GM19328 (cell line): ENCODE results near the gene CHST7.
"Not testable (repeated sequence)": the region's sequence is repeated elsewhere in the genome, so short reads cannot be mapped to it uniquely, and the experiment has no call there.

Experiments
- ATAC-seq: cut with Tn5 transposase; IDR thresholded peaks from one replicate; pipeline ENCODE4 v1.9.1; 2021; ENCODE audit warnings: mild to moderate bottlenecking, moderate library complexity; ENCODE audit not compliant: unreplicated experiment

CHST7 gene, protein sequence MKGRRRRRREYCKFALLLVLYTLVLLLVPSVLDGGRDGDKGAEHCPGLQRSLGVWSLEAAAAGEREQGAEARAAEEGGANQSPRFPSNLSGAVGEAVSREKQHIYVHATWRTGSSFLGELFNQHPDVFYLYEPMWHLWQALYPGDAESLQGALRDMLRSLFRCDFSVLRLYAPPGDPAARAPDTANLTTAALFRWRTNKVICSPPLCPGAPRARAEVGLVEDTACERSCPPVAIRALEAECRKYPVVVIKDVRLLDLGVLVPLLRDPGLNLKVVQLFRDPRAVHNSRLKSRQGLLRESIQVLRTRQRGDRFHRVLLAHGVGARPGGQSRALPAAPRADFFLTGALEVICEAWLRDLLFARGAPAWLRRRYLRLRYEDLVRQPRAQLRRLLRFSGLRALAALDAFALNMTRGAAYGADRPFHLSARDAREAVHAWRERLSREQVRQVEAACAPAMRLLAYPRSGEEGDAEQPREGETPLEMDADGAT

DNA sequence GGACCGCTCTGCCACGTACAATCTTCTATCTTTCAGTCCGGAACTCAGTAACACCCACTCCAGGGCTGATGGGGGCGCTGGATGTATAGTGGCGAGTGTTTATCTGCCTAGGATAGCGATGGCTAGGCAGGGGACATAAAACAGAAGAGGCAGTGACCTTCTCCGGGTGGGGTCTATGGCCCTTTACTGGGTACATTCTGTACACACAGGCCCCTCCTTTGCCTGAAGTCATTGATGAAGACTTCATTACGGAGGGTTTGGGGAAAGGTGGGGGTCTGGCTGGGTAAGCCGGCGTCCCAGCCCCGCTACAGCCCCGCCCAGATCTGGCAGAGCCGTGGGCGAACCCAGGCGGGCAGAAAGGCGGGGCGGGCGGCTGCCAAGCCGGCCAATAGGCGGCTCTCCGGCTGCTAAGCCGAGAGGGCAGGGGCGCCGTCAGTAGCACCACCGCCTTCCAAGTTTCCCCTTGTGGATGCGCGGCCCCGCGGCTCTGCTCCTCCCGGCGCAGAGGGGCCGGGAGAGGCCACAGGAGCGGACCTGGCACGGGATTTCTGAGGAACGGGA is at the start of gene CHST7:
CHST7 (plus strand) TSS at position 435 of the 561 bp plus-strand sequence. CDS start 167 bp downstream, outside the sequence.
- ATAC-seq: no peak

DNA sequence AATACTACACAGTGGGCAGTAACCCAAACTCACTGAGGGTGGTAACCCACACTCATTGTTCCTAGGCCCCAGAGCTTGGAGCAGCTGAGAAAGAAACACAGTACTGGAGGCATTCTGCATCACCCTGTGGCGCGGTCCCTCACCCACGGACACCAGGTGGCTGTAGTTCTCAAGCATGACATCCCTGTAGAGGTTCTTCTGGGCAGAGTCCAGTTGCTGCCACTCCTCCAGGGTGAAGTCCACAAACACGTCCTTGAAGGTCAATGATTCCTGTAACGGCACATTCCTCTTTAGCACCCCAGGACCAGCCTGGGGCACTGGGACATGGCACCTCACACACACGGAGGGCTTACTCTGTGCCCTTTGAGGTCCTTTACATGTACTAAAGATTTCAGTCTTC is 44.9 kb upstream of the CHST7 start:
- ATAC-seq: not testable (repeated sequence)

DNA sequence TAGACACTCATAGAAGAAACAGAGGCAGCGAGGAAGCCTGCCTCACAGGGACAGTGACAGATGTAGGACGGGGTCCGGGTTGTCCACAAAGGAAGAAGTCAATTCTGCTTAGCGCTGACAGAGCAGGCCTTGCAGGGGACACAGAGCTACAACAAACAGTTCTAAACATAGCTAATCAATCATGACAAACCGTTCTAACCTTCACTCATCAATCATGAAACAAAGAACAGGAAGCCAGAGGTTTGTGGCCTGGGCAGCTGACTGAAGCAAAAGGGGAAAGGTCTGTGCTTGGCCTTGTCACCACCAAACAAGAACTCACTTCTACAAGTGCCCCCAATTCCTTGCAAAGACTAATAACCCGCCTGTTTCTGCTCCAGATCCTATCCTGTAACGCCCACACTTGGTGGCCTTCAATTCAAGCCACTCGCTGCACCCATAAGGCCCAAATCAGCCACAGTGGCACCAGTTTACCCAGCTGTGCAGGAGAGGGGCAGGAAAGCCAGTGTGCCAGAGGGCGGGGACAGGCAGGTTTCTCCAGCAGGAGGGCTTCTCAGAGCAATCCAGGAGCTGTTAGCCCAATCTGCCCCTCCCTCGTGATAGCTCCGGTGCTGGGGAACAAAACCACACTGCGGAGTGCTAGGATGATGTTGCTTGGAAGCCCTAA is 43.7 kb upstream of the CHST7 start:
- not testable (repeated sequence) for ATAC-seq

DNA sequence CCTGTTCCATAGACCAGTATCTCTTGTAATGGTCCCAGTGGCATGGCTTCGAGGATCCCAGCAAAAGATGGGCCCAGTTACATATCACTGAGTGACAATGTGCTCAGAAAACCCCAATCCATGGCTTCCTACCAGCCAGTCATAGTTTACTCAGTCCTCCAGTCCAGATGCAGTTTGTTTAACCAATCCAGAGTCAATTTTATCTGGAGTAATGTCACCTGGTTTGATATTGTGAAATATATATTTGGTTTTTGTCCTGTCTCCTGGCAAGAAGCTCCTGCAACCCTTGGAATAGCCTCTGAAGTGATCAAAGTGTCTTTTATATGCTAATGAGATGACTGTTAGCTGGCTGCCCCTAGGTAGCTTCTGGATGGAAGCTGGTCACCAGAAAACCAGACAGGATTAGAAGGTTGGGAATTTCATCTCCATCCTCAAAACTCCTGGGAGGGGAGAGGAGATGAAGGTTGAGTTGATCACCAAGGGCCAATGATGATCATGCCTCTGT is 43.1 kb upstream of the CHST7 start:
- ATAC-seq: not testable (repeated sequence)

DNA sequence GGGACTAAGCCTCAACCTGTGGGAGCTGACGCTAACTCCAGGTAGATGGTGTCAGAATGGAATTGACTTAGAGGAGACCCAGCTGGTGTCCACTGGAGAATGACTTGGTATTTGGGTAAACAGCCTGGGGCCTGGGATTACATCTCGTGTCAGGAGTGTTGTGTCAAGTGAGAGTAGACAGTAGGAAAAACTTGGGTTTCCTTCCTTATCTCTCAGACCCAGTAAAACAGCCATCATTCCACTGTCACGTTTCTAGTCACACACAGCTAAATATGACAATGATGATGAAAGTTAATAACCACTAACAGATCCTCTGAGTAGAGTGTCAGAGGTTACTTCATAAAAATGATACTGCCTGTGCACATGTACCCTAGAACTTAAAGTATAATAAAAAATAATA is 42.1 kb upstream of the CHST7 start:
- ATAC-seq: no peak

DNA sequence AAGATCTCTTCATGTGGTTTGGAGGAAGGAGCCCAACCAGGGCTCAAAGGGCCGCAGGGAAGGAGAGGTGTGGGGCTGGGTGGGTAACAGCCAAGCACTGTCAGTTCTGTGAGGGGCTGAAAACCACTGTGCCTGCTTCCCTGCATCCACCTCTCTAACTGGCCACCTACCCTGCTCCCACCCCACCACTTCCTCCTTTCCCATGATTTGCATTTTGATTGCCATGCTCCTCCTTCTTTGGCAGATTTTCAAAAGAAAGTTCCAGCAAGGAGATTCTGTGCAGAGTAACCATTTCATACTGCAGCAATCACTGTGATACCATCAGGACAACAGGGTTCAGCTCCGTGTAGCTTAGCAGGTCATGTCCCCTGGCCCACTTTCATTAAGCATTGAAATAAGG is 30.1 kb upstream of the CHST7 start:
- no peak for ATAC-seq

DNA sequence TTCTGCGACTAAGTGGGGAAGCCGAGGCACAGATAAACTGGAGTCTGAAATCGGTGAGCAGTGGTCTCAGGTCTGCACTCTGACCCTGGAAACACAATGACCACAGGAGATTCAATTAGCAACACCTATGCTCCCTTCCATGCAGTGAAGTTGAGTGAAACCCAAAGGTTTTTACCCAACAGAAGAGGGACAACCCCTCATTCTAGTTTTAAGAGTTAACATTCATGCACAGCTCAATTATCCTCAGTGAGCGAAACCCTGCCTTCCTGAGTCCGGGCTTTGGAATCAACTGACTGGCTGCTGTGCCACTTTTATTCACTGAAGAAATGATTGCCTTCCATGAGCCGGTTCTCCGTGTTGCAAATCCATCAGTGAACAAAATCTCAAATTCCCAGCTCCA is 29.0 kb upstream of the CHST7 start:
- not testable (repeated sequence) for ATAC-seq

DNA sequence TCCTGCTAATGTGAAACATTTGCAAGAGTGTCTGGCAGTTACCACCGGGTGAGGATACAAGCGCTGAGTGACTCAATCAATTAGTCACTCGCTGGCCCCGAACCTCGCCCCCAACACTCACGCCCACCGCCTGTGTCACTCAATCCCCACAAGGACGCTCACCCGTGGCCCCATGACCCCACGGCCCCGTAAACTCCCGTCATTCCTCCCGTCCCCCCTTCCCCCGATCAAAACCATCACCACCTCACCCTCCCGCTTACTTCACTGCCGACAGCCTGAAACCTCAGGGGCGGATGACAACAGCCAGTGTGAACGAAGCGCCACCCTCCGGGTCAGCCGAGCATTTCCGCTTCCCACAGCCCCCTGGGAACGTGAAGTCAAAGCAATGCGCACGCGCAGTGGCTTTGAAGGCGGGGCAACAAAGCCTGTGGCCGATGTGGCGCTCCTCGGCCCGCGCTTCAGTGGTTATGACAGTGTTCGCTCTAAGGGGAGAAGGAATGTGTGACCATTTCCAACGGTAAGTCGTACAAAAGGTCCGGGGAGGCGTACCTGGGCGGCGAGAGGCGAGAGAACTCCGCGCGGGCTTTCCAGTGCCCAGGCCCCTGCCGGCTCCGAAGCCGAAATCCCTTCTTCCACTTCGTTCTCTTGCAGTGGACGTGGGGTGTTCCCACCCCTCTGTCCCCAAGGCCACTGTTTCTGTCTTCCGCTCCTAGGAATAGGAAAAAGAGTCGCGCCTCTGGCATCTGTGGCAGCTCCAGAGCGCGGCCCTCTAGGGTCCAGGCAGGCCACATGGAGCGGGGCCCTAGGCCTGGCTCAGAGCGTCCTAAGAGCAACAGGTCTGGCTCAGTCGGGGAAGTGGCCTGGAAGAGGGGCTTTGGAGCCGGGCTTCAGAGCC is 28.2 kb upstream of the CHST7 start, which contains the start of gene ZNF674:
ZNF674 (minus strand) TSS at position 311 of the 895 bp plus-strand sequence. CDS start 3,334 bp downstream, outside the sequence.
- ATAC-seq: peak; percentile 91

DNA sequence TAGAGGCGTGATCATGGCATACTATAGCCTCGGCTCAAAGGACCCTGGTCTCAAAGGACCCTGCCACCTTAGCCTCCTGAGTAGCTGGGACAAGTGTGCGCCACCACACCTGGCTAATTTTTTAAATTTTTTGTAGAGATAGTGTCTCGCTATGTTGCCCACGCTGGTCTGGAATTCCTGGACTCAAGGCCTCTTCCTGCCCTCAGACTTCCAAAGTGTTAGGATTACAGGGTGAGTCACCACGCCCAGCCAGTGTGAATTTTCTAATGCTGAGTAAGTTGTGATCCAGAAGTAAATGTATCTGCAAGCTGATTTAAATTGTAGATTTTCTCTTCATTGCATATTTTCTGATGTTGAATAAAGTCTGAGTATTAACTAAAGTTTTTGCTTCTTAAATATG is 25.7 kb upstream of the CHST7 start:
- no peak for ATAC-seq

DNA sequence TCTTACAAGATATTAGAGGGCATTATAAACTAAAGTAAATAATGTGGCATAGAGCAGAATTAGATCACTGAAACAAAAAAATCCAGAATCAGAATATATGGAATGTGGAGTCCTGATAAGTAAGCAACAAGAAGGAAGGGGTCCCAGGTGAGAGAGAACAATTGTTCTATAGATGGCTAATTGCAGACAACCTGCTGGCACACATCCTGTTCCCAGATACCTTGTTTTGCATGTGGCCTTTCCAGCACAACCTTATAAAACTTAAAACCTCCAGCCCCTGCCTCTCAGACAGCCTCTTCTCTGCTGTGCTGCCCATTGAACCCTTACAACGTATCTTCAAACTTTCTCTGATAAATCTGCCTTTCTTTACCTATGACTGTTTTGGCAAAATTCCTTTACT is 23.7 kb upstream of the CHST7 start:
- ATAC-seq: no peak

DNA sequence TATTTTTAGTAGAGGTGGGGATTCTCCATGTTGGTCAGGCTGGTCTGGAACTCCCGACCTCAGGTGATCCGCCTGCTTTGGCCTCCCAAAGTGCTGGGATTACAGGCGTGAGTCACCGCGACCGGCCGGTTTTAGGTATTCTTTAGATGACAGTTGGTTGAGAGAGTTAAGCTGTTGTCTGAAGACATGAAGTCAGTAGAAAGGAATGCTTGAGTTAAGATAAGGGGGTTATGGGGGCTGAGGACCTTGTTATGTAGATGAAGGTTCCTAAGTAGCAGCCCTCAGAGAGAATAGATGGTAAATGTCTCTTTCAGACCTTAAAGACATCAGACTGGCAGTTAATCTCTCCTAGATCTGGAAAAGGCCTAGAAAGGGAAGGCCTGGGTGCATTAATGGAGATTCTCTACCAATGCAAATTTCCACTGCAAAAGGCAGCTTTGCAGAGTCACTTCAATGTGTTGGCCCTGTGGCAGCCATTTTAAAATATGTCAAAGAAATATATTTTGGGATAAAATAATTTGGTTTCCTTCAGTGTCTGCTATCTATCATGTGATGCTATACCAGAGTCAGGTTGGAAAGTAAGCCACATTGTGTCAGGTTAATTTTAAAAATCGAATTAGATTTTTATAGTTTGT is 22.0 kb upstream of the CHST7 start:
- no peak for ATAC-seq

DNA sequence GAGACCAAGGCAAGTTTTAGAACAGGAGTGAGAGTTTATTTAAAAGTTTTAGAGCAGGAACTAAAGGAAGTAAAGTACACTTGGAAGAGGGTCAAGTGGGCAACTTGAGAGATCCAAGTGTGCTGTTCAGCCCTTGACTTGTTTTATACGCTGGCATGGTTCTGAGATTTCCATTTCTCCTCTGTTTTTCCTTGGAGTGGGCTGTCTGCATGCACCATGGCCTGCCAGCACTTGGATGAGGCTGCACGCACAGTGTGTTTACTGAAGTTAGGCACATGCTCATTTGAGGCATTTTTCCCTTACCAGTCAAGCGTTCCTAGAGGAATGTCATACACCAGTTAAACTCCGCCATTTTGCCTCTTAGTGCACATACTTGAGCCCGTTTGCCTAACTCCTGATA is 19.6 kb upstream of the CHST7 start:
- ATAC-seq: no peak

DNA sequence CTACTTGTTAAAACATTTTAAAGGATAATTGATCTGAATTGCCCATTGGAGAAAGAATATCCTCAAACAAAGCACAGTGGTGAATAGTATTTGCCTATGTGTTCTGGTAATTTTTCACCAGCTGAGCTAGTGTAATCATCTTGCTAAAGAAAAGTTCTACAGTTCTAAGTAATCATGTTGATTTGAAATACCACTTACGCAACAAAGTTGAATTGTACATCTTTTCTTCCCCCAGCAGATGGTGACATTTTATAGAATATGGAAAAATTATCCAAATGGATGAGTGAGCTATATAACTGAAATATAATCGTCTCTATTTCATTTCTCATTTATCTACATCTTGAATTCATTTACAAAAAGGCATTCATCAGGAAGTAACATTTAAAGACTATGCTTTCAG is 18.6 kb upstream of the CHST7 start:
- no peak for ATAC-seq

DNA sequence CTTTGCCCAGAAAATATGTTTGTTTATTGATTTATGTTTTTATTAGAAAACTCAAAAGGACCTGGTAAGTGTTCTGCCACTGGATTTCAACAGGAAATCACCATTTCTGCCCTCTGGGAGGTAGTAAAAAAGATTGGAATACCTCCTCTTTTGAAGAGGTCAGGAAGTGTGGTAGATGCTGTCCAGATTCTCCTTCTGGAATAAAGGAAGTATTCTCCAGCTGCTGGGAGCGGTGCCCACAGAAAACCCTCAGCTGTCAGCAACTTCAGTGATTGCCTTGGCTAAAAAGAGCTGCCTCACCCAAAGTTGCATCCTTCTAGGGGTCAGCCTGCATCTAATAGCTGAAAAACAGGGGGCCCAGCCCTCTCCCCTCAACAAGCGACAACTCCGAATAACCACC is 14.5 kb upstream of the CHST7 start:
- ATAC-seq: no peak

DNA sequence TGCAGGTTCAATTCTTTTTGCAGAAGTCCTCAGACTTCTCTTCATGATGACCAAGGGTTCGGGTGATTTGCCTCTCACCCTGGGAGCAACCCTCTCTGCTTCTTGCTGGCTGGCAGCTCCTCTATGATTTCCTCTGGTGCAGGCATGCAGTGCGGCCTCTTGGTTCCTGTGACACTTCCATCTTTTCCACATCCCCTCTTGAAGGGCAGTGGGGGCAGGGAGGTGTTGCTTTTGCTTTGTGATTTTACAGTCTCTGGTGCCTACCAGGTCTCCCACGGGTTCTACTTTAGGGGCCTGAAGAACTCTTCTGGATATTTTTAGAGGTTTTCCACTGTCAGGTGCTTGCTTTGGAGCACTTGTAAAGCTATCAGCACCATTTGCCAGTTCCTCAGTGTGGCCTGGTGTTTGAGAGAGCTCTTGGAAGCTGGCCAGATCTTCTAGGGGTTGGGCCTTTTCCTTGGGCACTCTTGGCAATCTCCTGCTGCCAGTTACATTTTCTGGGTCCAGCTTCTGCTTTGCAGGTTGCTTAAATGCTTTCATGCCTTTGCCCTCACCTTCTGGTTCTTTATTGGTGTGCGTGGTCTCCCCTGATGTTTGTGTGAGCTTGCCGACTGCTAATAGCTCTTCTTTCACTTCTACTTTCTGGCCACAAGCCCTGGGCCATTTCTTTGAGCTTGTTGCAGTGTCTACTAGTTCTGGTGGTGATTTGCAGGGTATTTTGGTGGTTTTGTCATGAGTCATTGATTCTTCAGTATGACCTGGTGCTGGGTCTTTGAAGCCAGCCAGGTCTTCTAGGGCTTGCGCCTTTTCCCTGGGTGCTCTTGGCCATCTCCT is 11.5 kb upstream of the CHST7 start:
- peak; percentile 96 for ATAC-seq

DNA sequence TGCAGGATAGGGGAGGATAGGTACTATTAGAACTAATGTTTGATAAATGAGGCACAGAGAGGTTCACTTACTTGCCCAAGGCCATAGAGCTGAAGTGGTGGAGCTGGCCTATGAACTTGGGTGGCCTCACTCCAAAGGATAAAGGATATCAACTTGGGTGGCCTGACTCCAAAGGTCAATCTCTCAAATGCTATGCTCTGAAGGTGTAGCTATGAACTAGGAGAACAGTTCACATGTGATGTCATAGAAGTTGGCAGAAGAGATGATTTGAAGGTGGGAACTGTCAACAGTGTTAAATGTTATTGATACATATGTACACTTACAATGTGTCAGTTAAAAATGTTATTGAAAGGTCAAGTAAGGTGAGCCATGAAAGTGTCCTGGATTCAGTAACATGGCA is 6.2 kb upstream of the CHST7 start:
- no peak for ATAC-seq

DNA sequence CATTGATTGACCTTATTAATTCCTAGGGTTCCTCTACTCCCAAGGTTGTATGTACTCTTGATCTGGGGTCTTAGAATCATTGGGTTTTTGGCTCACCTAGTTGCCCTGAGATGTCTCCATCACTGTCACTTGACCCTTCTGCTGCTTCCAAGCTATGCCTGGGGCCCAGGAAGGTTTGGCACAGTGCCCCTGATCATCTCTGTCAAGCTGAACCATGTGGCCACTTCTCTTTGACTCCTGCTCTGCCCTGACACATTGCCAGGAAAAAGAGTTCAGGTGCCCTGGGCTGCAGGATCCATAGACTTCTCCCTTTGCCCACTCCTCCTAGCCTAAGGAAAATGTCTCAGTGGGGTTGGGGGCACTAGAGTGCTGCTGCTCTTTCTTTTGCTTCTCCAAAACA is 3.9 kb upstream of the CHST7 start:
- no peak for ATAC-seq

DNA sequence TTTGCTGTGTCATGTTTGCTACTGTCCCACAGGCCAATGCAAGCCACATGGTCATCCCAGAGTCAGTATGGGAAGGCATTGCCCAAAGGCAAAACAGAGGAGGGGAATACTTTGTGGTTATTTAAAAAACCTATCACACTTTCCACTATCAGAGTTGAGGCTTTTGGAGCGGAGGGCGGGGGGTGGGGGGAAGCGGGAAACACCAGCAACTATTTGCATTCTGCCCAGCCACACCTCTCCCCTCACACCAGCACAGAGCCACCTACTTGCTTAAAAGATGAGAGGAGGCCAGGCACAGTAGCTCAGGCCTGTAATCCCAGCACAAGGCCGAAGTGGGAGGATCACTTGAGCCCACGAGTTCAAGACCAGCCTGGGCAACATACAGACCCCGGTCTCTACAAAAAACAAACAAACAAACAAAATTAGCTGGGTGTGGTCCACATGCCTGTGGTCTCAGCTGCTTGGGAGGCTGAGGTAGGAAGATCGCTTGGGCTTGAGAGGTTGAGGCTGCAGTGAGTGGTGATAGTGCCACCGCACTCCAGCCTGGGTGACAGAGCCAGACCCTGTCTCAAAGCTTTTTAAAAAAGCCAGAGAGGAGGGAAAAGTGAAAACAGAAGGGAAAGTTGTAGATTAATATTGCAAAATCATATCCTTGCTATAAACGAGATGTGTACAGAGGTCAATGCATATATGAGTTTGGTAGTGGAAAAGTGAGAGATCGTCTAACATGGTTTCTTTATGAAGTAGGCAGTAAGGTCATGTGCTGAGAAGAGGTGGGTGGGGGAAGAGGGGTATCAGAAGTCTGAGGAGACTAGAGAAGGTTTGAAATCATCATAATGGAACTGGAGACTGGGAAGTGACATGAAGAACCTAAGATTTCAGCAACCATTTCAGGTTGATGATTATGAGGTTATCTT is 1.9 kb upstream of the CHST7 start:
- no peak for ATAC-seq
